Bone marrow (tissue), 2 donors: ENCODE measurements around the gene CNOT6L.

Source experiments
- DNase-seq, 2 donors: peaks; one replicate each; lab custom pipeline; 2025; lab: John Stamatoyannopoulos, UW

The CNOT6L gene

DNA sequence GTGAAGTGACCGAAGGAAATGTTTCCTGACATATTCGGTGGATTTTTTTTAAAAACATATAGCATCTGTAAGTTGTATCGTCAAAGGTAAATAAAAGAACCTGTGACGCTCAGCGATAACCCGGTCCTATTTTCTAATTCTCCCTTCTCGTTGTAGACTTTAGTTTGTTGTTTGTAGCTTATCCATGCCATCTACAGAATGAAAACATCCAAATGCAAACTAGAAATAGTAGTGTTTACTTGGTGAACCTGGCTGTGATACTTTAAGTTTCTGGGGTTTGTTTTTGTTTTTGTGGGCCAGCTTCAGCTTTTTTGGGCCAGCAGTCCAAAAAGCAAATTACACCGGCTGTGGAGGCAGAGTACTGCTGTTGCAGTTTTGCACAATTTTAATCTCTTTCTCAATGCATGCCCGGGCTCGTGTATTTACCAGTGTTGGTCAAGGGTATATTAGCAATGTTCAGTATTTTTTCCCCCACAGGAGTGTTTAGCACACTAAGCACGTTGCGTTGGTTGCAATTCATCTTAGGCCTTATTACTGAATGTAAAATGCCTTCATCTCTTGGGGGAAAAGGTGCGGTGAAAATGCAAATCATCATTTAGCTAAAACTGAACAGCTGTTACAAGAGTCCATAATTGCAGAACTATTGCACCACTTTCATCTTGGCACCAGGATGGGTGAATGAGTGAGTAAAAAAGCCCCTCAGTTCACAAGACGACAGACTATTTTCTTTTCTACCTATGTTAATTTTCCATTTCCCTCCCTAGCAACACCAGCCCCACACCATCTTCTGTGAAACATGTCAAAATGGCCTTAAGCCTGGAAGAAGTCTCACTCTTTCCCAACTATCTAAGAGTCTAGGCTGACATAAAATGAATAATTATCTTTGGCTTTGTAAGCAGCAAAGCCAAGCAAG is 1.7 kb upstream of the CNOT6L start:
- DNase-seq = no peak

DNA sequence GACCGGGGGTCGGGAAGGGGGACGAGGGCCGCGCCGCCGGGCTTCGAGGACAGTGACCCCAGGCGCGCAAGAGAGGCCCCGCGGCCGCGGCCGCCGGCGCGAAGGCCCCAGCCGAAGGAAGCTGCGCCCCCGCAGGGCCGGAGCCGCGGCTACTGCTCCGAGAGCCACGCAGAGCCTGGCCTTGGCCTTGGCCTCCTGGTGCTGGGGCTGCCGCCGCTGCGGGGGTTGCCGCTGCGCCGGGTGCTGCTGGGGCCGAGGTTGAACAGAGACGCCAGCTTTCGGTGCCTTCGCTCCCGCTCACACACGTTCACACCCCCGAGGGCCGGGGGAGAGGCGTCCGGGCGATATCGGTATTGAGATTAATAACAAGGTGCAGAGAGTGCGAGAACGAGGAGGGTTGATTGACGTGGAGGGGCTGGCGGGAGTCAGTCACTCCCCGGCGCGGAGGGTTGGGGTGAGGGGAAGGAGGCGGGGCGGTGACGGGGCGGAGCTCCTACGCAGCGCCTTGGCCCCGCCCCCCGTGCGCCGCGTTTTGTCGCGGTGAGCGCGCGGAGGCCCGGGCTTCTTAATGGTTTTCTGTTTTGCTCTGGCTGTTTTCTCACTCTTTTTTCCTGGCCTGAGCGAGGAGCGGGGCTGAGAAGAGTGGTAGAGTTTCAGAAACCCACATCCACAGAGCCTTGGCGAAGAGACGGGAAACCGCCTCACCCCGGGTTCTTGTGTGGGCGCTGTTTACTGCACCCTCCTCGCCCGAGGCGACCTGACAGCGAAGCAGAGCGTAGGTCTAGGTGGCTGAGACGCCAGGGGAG is 878 bp upstream of the CNOT6L start:
- DNase-seq = peak; percentile 78 to 81

DNA sequence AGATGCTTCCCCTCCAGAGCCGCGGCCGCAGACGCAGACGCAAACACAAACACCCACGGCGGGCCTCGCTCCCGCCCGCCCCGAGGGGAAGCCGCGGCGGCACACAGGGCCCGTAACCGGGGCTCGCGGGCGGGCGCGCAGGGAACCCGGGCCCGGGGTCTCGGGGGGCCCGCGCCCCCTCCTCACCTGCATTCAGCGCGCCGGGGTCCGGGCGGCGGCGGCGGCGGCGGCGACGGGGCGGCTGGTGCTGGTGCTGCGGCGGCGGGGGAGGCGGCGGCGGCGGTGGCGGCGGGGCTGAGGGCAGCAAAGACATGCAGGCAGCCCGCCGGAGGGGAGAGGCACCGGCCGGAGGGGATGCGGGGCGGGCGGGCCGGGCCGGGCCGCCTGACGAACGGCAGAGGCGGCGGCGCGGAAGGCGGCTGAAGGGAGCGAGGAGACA is 255 bp upstream of the CNOT6L start:
- DNase-seq = peak in 1 of 2 donors; percentile 64

DNA sequence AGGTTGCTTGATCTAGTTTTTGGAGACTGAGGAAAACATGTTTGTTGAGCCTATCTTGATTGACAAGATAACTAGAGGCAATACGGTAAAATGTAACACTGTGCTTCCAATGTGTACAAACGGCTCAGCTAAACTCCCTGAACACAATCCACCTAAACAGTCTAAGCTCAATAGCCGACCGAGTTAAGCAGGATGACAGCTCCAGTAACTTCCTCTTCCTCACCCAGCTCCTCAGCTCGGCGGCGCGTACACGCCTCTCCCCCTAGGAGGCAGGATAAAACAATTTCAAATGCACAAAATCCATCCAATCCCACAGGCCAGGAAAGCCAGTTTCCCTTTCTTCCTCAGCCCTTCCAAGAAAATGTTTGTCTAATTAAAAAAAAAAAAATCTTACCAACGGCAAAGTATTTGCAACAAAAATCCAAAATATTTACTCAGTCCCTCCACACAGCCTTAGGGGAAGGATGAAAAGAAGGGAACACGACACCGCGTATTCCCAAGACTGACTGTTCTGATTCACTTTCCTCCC is 1.0 kb downstream of the CNOT6L start:
- DNase-seq = peak; percentile 33 to 79

DNA sequence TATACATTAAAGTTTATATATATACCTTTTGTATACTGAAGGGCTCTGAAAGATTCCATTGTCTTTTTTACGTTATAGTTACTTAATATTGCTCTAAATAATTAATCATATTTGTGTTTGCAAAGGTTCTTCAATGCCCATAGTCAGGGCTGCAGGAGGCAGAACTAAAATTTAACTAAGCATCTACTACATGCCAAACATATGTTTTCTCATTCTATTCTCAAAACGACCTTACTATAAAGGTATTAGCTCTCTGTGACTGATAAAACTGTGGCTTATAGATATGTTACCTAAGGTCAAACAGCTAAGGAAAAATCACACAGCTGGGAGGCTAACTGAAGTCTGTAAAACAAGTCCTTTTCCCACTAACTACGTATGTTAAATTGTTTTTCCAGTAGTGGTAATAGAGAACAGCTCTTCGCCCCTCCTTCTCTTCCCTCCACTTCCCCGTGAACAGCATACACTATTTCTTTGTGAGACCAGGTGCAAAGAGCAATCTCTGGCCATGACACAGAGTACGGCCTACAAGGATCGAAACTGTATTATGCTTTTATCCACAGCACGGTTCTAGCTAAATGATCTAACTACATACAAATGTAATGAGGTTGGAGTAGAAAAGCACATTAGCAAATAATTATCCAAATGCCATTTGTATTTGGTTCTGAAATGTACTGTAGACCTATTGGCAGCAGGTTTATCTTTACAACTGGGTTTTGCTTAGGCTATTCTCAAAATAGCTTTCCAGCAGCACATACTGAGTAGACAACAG is 1.7 kb downstream of the CNOT6L start:
- no peak for DNase-seq

DNA sequence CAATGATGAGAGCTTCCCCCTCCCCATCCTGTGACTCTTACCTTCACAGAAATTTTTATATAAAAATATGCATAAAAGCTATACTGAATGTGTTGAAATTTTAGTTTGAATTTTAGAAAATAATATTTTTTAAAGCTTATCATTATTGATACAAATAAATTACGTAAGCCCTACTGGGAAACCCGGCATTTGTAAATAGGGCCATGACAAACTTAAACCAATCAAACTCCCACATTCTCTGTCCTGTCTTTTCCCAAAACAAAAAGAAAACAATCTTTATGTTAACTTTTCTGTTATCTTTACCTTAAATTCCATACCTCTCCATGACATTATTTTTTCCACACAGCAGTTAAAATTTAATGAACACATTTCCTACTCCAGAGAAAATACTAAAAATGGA is 2.6 kb downstream of the CNOT6L start:
- DNase-seq = no peak

DNA sequence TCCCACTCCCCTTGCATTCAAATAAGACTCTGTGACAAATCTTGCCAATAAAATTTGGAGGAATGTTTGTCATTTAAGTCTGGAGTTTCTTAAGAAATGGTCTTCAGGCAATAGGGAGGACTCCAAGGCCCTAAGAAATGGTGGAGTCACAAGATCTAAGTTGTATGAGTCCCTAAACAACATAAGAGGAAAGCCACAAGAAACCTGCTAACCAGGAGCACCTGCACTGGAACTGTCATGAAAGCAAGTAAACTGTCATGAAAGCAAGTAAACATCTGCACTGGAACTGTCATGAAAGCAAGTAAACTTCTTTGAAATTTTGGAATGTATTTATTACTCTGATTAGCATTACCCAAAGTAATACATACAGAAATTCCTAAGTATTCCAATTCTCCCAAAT is 3.5 kb downstream of the CNOT6L start:
- DNase-seq = no peak

DNA sequence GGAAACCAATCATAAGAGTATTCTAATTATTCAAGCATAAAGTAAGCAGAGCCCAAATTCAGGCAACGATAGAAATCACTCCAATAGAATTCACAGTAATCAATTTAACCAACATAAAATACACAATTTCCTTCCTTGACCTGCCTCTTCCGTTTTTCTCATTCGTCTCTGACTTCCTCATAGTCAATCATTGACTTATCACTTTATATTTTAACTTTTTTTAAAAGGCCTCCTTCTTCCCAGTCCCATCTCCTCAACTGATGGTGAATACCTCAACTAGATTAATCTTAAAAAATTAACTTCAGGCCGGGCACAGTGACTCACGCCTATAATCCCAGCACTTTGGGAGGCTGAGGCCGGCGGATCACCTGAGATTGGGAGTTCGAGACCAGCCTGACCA is 13.3 kb downstream of the CNOT6L start:
- no peak for DNase-seq

DNA sequence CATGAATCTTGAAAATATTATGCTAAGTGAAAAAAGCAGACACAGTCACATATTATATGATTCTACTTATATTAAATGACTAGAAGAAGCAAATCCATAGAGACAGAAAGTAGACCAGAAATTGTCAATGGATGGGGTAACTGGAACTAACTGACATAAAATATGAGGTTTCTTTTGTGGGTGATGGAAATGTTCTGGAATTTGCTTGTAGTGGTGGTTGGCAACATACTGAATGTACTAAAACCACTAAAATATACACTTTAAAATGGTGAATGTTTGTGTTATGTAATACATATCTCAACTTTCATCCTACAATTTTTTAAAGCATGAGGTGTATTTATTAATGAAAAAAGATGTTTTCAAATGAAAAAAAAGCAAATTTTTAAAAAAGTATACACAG is 14.7 kb downstream of the CNOT6L start:
- no peak for DNase-seq

DNA sequence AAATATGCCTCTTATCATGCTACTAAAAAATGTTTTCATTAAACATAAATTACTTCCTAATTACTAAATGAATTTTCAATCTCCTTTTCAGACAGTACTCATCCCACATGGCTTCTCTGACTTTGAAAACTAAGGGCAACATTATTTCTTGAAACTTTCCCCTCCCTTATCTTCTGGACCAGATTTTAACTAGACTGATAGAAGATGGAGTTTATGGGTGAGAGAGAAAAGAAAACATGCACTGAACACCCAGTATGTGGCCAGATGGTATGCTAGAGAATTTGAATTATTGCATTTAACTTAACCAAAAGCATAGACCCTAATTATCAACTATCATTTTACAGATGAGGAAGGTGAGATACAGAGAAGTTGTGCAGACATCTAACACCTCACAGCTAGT is 16.8 kb downstream of the CNOT6L start:
- DNase-seq = no peak

DNA sequence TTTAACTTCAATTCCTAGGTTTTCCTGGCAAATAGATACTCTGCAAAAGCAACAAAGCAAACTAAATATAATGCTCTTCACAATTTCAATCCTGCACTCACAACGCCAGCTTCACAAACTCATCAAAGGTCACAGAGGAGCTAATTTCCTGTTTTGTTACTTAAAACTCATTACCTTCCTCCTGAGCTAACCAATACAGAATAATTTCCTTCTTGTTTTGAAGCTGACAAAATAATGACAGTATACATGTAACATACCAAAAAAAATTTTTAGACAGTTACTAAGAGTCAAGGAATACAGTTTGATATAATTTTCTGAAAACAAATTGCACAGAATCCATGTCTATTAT is 17.9 kb downstream of the CNOT6L start:
- DNase-seq = peak in 1 of 2 donors; percentile 21

DNA sequence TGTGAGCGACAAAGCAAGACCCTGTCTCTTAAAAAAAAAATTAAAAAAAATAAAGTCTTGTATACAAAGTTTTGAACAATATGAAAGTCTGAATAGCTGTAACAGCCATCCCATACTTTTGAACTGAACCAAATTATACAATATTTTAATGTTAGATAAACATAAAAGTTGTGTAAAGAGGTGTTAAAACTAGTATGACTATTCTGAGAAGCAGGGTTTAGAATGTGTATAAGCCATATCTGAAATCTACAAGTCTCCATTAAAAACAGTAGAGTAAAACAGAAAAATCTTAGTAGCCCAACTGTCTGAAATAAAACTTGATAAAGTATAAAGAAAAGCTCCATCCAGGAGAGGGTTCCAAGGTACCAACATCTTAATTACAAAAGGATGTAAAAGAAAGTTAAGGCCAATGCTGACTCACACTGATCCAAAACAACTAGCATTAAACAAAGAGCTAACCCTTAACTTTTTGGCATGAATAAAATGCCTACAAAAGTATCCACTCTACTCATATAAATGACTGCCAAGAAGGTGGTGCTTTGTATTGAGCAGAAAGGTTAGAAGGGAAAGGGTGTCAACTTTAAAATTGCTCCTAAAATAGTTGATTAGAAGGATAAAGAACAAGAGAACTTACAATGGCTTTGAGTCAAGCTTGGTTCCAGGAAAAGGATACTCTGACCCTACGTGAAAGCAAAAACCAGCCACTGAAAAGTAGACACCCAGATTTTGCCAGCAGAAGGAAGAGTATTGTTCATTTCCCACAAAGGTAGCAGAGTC is 18.5 kb downstream of the CNOT6L start:
- no peak for DNase-seq

DNA sequence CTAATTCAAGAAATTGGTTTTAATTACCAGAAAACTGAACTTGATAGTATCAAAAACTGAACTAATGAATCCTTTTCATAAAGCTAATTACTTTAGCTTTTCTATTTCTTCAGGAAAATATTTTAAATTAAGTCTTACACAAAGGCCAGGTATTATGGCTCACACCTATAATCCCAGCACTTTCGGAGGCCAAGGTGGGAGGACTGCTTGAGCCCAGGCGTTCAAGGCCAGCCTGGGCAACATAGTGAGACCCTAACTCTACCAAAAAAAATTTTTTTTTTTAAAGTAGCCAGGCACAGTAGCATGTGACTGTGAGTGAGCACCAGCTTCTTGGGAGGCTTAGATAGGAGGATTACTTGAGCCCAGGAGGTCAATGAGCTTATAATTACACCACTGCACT is 19.1 kb downstream of the CNOT6L start:
- no peak for DNase-seq

DNA sequence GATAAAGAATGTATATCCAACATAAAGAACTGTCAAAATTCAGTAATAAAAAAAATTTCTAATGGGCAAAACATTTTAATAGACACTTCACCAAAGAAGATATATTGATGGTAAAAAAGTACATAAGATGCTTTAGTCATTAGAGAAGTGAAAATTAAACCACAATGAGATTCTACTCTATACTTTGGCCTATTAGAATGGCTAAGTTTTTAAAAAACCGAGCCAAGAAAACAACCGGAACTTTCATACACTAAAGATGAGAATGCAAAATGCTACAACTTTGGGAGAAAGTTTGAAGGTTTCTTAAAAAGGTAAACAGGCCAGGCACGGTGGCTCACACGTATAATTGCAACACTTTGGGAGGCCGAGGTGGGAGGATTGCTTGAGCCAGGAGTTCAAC is 20.8 kb downstream of the CNOT6L start:
- no peak for DNase-seq

DNA sequence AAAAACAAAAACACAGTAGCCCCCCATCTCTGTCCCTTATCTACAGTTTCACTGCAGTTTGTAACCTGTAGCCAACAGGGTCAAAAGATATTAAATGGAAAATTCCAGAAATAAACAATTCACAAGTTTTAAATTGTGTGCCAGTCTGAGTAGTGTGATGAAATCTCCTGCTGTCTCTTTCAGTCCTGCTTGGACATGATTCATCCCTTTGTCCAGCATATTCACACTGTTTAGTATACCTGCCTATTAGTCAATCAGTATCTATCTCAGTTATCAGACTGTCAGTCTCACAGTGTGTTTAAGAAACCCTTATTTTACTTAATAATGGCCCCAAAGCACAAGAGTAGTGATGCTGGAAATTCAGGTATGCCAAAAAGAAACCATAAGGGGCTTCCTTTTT is 21.9 kb downstream of the CNOT6L start:
- no peak for DNase-seq

DNA sequence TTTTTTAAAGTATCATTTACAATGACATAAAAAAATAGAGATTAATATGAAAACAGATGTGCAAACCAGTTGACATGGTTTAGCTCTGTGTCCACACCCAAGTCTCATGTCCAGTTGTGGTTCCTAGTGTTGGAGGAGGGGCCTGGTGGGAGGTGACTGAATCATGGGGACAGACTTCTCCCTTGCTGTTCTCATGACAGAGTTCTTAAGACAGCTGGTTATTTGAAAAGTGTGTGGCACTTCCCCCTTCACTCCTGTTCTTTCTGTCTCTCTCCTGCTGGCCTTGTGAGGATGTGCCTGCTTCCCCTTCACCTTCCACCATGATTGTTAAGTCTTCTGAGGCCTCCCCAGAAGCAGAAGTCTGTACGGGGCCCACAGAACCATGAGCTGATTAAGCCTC is 23.8 kb downstream of the CNOT6L start:
- no peak for DNase-seq

DNA sequence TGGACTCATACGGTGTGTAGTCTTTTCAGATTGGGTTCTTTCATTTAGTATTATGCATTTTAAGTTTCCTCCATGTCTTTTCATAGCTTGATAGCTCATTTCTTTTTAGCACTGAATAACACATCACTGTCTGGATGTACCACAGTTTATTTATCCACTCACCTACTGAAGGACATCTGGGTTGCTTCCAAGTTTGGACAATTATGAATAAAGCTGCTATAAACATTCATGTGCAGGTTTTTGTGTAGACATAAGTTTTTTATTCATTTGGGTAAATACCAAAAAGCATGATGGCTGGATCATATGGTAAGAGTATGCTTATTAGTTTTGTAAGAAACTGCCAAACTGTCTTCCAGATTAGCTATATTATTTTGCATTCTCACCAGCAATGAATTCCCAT is 29.0 kb downstream of the CNOT6L start:
- DNase-seq = no peak

DNA sequence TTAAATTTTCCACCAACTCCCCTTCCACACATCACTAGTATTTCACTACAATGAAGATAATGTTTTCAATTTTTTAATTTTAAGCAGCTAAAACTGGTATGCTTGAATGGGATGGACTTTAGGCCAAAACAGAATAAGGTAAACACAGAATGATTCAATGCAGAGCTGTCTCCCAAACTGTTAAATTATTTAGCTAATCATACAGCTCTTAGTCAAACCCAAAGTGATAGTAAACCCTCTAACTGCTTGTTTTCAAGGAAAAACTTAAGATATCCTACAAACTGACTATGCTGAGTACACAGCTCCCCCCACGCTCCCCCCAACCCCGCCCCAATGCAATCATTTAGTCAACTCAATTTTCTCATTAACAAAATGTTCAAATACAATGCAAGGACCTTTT is 30.2 kb downstream of the CNOT6L start:
- no peak for DNase-seq

DNA sequence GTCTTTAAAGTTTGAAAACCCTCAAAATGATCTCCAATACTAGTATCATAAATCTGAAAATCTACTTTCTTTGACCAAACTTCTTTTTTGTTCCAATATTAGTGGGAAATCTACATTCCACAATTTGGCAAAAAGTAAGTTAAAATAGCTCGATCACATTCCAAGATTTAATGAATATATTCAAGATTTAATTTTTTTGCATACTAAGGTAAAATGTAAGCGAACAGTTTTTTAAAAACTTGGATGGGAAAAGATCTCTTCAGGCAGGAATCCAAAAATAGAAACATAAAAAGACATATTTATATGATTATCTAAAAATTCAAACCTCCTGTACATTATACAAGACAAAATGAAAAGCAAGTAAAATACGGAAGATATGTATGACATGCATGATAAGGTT is 31.2 kb downstream of the CNOT6L start:
- no peak for DNase-seq

DNA sequence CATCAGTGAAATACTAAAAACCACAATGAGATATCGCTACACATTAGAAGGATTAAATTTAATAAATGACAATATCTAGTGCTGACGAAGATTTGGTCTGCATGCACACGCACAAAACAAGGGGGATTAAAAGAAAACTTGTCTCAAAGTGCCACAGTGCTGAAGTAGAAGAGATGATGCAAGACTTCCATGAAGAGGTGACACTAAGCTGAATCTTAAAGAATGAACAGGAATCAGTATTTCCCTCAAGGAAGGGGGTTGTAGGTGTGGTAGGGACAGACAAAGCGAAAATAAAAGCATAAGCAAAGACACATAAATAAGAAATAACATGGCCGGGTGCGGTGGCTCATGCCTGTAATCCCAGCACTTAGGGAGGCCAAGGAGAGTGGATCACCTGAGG is 33.5 kb downstream of the CNOT6L start:
- DNase-seq = no peak

DNA sequence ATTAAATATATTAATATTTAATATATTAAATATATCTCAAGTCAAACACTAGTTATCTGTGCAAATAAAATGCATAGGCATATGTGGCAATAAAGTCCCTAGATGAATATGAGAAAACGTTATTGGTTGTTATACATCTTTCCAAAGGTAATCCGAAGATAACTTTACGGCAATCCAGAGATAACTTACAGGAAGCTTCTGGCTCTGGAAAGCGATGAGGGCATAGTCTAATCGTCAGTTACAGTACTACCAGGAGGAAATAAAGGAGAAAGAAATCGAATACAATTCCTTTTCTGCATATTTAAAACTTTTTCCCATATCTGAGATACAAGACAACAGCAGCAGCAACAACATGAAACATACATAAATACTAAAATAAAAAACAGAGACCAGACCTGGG is 35.3 kb downstream of the CNOT6L start:
- no peak for DNase-seq
